H1 (cell line): ENCODE data around the gene TNPO2. TPM values are rescaled to one million over a fixed set of nuclear protein-coding genes. Genes with fewer than 3 reads are reported as not detected.
A peak's percentile ranks its signal among the peaks of the same experiment; 100 is the strongest.

Source experiments
- ASH2L ChIP-seq: fragments of 200-600, 300-600 bp; sonication (generic); IDR thresholded peaks from one replicate; pipeline ENCODE4 v1.7.1; 2017; ENCODE audit warnings: low read length
- CBX5 ChIP-seq: fragments of 300-800, 300-1000 bp; sonication (generic); IDR thresholded peaks from 2 replicates; pipeline ENCODE4 v1.7.1; 2016; ENCODE audit warnings: antibody characterized with exemption, low read length, low read depth
- CHD1 ChIP-seq: IDR thresholded peaks from 2 replicates; pipeline ENCODE4 v1.6.1; 2012; ENCODE audit warnings: low read depth, low read length, improper control_type of control experiment
- EGR1 ChIP-seq: IDR thresholded peaks from 2 replicates; pipeline ENCODE4 v1.6.1; 2011; ENCODE audit warnings: low read depth, low read length, borderline replicate concordance
- FOSL1 ChIP-seq: IDR thresholded peaks from 2 replicates; pipeline ENCODE4 v1.6.1; 2011; ENCODE audit warnings: mild to moderate bottlenecking, low read depth, low read length, moderate library complexity; ENCODE audit not compliant: insufficient read depth
- HDAC6 ChIP-seq: IDR thresholded peaks from one replicate; pipeline ENCODE4 v1.7.1; 2012; ENCODE audit warnings: low read depth, mild to moderate bottlenecking, inconsistent platforms, low read length, moderate library complexity
- JUND ChIP-seq: IDR thresholded peaks from 2 replicates; pipeline ENCODE4 v1.6.1; 2011; ENCODE audit warnings: mild to moderate bottlenecking, improper control_type of control experiment, low read length
- NANOG ChIP-seq: IDR thresholded peaks from 2 replicates; pipeline ENCODE4 v1.6.1; 2011; ENCODE audit warnings: low read length, low read depth, mild to moderate bottlenecking, inconsistent platforms; ENCODE audit not compliant: insufficient read depth, poor library complexity, severe bottlenecking
- NRF1 ChIP-seq: IDR thresholded peaks from 2 replicates; pipeline ENCODE4 v1.6.1; 2011; ENCODE audit warnings: mild to moderate bottlenecking, low read depth, low read length, improper control_type of control experiment
- POLR2A ChIP-seq, 2 experiments: IDR thresholded peaks; 1 replicate in 1 of 2; 2 replicates in 1 of 2; pipeline ENCODE4 v1.6.1; 2011; ENCODE audit warnings: low read depth in 2 of 2, low read length in 2 of 2, mild to moderate bottlenecking in 2 of 2; ENCODE audit errors: control extremely low read depth in 1 of 2
- SIN3A ChIP-seq, 2 experiments: IDR thresholded peaks in 1 of 2; conservative IDR thresholded peaks in 1 of 2; 2 replicates each; pipeline ENCODE4 v1.6.1; 2011 to 2012; ENCODE audit warnings: low read length in 2 of 2, improper control_type of control experiment in 1 of 2, low read depth in 1 of 2, mild to moderate bottlenecking in 1 of 2
- SP2 ChIP-seq: IDR thresholded peaks from 2 replicates; pipeline ENCODE4 v1.6.1; 2012; ENCODE audit warnings: mild to moderate bottlenecking, low read length, inconsistent platforms
- SP4 ChIP-seq: IDR thresholded peaks from 2 replicates; pipeline ENCODE4 v1.6.1; 2012; ENCODE audit warnings: low read length, inconsistent platforms
- polyA plus RNA-seq, 7 experiments: library from polyadenylated mRNA; depleted of rRNA in 3 of 7; stranded (reverse) in 5 of 7; unstranded in 2 of 7; fragments of >200 nt in 5 of 7; fragments of 200-250 nt in 2 of 7; gene quantifications; 1 replicate in 5 of 7; 2 replicates in 1 of 7; 4 replicates in 1 of 7; pipeline versions ENCODE4 v1.2.1 to v1.2.3, GENCODE V29; 2011 to 2013; ENCODE audit warnings: missing spikeins in 2 of 7, mixed read lengths in 2 of 7
- total RNA-seq: library from RNA; stranded (reverse); fragmentation: NEBNext Ultra II Directional; extraction: Animal tissue kit (Norgen Biotek cat#: 25700); gene quantifications from 2 replicates; pipeline ENCODE4 v1.2.1, GENCODE V29; 2021
- TF ChIP-seq, protein P1 (sequence below): IDR thresholded peaks from 2 replicates; pipeline ENCODE4 v1.6.1; 2012; ENCODE audit warnings: inconsistent platforms
- TF ChIP-seq, protein P2 (sequence below): IDR thresholded peaks from 2 replicates; pipeline ENCODE4 v1.6.1; 2011; ENCODE audit warnings: low read length, improper control_type of control experiment
- TF ChIP-seq, protein P3 (sequence below): IDR thresholded peaks from 2 replicates; pipeline ENCODE4 v1.6.1; 2011; ENCODE audit warnings: low read depth, mild to moderate bottlenecking, low read length; ENCODE audit not compliant: insufficient read depth

TNPO2 gene
- total and polyA plus RNA-seq, 2 of the 8 experiments (the other 6 are each of a cell fraction or from before 2014, with no cell fraction given) = 112 to 121 TPM

DNA sequence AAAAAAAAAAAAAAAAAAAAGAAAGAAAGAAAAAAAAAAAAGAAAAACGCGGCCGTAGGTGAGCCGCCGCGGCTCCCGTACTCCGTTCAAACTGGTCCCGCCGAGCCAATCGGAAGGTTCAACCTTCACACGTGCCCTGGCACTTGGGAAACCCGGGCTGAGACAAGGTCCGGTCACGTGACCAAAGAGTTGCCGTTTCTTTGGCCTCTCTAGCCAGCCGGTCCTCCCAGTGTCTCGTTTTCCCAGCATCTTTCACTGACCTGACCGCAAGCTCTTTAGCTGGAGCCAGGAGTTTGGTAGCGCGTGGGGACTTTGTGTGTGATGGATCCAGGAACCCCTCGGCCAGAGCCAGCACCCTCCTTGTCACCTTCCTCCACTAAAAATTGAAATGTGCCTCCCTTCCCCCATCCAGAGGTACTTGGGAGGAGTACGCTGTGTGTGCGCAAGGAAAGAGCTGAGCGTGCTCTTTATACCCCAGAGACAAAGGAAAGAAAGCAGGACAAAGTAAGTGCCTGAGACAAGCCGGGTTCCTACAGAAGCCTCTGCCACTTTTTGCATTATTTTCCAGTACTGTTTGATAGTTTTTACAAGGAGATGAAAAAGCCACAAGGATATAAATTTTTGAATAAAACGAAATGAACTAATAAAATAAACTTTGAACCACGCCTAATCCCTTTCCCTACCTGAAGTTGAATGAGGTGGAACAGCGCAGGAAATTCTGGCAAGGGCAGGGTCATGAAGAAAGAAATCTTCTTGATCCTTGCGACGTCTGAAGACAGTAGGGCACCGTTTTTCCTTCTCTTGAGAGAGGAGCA is 959 bp downstream of the TNPO2 start (continued):
- TF ChIP-seq NANOG (no peak), SP2 (peak; percentile 92), CHD1 (no peak), POLR2A (IDR thresholded peaks at IDR 0.05; ENCODE audit: control extremely low read depth in 1 of 2, low read depth in 2 of 2, low read length in 2 of 2) (peak; percentile 55 to 89), CBX5 (no peak), SIN3A (conservative IDR thresholded peaks at IDR 0.05 in 1 of 2, IDR thresholded peaks at IDR 0.05 in 1 of 2; ENCODE audit: low read depth in 1 of 2, low read length in 2 of 2) (peak; percentile 83 to 93; a peak in 3 of 4 replicates), JUND (no peak), NRF1 (no peak), SP4 (peak; percentile 77), HDAC6 (no peak), EGR1 (peak; percentile 84), ASH2L (peak; percentile 9), FOSL1 (no peak)
- TF ChIP-seq, protein P1, sequence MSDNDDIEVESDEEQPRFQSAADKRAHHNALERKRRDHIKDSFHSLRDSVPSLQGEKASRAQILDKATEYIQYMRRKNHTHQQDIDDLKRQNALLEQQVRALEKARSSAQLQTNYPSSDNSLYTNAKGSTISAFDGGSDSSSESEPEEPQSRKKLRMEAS = peak; percentile 91
- TF ChIP-seq, protein P2, sequence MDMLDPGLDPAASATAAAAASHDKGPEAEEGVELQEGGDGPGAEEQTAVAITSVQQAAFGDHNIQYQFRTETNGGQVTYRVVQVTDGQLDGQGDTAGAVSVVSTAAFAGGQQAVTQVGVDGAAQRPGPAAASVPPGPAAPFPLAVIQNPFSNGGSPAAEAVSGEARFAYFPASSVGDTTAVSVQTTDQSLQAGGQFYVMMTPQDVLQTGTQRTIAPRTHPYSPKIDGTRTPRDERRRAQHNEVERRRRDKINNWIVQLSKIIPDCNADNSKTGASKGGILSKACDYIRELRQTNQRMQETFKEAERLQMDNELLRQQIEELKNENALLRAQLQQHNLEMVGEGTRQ = peak; percentile 99
- TF ChIP-seq, protein P3, sequence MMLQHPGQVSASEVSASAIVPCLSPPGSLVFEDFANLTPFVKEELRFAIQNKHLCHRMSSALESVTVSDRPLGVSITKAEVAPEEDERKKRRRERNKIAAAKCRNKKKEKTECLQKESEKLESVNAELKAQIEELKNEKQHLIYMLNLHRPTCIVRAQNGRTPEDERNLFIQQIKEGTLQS = peak; percentile 93
